Neural cell (in vitro differentiated cells): ENCODE results near the gene PLXNA2.

Source experiments
- EP300 ChIP-seq: fragments of 450-650 bp; conservative IDR thresholded peaks from 2 replicates; pipeline ENCODE4 v1.6.1; 2014; ENCODE audit warnings: antibody characterized with exemption, mild to moderate bottlenecking, moderate library complexity; ENCODE audit not compliant: poor library complexity, severe bottlenecking
- EZH2 ChIP-seq: fragments of 200-600, 300-800 bp; shearing (Covaris generic), sonication (generic); IDR thresholded peaks from 2 replicates; pipeline ENCODE4 v1.6.1; 2014; ENCODE audit warnings: antibody characterized with exemption, low read length, borderline replicate concordance, mild to moderate bottlenecking; ENCODE audit not compliant: insufficient read depth, poor library complexity, severe bottlenecking
- MXI1 ChIP-seq: fragments of 450-650 bp; conservative IDR thresholded peaks from 2 replicates; pipeline ENCODE4 v1.6.1; 2014; ENCODE audit warnings: antibody characterized with exemption, mild to moderate bottlenecking; ENCODE audit not compliant: poor library complexity, severe bottlenecking
- POLR2AphosphoS5 ChIP-seq: IDR thresholded peaks from 2 replicates; pipeline ENCODE4 v1.6.1; 2012
- RAD21 ChIP-seq: fragments of 450-650 bp; conservative IDR thresholded peaks from 2 replicates; pipeline ENCODE4 v1.6.1; 2014; ENCODE audit warnings: antibody characterized with exemption, mild to moderate bottlenecking, moderate library complexity
- TAF1 ChIP-seq: IDR thresholded peaks from 2 replicates; pipeline ENCODE4 v1.6.1; 2012; ENCODE audit warnings: low read depth
- TF ChIP-seq, protein P1 (sequence below): fragments of 450-650 bp; IDR thresholded peaks from 2 replicates; pipeline ENCODE4 v1.5.1; 2014; ENCODE audit warnings: antibody characterized with exemption, mild to moderate bottlenecking, moderate library complexity; ENCODE audit not compliant: poor library complexity, severe bottlenecking

DNA sequence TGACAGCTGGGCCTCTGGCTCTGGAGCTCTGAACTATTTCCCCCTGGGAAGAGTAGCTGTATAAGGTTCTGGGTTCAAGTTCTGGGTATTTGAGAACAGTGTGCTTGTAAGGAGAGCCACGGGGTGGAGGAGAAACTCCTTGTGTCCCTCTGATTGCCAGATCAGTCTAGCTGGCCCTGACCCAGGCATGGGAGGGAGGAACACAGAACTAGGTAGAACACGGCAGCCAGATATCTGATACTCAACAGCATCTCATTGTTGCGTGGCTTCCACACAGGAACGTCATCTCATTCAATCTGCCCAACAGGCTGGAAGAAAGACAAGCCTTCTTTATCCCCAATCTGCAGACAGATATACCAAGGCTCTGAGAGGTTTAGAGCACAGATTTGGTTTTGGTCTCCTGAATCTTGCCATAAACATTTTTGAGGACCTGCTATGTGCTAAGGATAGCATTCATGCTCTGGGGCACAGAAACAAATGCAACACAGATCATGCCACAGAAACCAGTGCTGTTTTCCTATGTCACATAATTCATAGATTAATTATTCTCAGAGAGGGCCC, 83.8 kb downstream of the PLXNA2 start:
- TF ChIP-seq, protein P1, sequence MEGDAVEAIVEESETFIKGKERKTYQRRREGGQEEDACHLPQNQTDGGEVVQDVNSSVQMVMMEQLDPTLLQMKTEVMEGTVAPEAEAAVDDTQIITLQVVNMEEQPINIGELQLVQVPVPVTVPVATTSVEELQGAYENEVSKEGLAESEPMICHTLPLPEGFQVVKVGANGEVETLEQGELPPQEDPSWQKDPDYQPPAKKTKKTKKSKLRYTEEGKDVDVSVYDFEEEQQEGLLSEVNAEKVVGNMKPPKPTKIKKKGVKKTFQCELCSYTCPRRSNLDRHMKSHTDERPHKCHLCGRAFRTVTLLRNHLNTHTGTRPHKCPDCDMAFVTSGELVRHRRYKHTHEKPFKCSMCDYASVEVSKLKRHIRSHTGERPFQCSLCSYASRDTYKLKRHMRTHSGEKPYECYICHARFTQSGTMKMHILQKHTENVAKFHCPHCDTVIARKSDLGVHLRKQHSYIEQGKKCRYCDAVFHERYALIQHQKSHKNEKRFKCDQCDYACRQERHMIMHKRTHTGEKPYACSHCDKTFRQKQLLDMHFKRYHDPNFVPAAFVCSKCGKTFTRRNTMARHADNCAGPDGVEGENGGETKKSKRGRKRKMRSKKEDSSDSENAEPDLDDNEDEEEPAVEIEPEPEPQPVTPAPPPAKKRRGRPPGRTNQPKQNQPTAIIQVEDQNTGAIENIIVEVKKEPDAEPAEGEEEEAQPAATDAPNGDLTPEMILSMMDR = no peak
- TF ChIP-seq MXI1 (no peak), EP300 (no peak), TAF1 (no peak), EZH2 (no peak), POLR2AphosphoS5 (no peak), RAD21 (no peak)
